Measurements from ENCODE around the gene DSCAML1. TPM values are rescaled to one million over a fixed set of nuclear protein-coding genes. Genes with fewer than 3 reads are reported as not detected.

Gene DSCAML1
- total RNA-seq, 1 experiment from 2014 or later, result 0.15 TPM

DNA sequence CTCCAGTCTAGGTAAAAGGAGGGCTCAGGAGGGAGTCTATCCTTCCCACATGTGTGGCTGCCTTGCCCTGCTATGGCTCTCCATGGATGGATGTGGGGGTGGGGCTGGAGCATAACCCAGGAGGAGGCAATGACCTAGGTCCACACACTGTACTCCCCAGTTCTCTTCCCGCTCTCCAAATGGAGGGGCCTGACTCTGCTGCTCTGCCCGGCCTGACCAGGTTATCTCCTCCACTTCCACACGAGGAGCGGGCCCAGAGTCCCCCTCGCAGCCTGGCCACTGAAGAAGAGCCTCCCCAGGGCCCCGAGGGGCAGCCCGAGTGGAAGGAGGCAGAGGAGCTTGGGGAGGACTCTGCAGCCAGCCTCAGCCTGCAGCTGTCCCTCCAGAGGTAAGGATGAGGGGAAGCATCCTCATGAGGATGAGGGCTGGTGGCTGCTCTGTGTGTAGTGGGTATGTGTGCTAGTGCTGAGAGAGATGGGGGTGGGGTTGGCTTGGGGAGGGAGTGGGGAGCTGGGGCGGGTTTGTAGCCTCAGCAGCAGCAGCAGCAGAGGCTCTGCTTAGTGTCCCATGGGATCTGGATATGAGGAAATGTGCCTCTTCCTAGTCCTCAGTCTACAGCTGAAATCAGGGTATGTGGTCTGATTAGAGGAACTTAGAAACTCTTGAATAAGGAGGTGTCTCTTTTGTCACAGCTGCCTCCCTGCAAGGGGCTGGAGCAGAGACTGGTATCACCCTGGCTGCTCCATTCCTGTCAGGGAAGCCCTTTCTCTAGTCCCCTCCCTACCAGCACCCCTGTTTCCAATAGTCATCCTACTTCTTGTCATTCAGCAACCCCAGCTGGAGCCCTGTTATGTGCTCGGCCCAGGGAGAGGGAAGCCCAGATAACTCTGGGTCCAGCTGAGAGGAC, 415.3 kb downstream of the DSCAML1 start:
- no peaks in the 10 kb centered on the region for H3K27me3 ChIP-seq (ENCODE audit: insufficient read depth, low read length)
- no peak overlapping the region for H4K8ac ChIP-seq (replicated peaks; ENCODE audit: insufficient read length, low read depth, low read length)
- peaks cover 2% of the 10 kb centered on the region for H4K20me1 ChIP-seq (ENCODE audit: control insufficient read depth, insufficient read depth, insufficient read length)
- no peaks in the 10 kb centered on the region for H3K27me3 Mint-ChIP-seq (ENCODE audit: low read depth)
- WGBS (ENCODE audit: extremely low coverage, insufficient read length, low lambda C conversion rate), result no CpG with 5 or more reads among the region's 9 CpGs
- peaks cover 11 to 14% of the 10 kb centered on the region in 2 experiments for H3K4me1 Mint-ChIP-seq
- TF ChIP-seq, protein P1, sequence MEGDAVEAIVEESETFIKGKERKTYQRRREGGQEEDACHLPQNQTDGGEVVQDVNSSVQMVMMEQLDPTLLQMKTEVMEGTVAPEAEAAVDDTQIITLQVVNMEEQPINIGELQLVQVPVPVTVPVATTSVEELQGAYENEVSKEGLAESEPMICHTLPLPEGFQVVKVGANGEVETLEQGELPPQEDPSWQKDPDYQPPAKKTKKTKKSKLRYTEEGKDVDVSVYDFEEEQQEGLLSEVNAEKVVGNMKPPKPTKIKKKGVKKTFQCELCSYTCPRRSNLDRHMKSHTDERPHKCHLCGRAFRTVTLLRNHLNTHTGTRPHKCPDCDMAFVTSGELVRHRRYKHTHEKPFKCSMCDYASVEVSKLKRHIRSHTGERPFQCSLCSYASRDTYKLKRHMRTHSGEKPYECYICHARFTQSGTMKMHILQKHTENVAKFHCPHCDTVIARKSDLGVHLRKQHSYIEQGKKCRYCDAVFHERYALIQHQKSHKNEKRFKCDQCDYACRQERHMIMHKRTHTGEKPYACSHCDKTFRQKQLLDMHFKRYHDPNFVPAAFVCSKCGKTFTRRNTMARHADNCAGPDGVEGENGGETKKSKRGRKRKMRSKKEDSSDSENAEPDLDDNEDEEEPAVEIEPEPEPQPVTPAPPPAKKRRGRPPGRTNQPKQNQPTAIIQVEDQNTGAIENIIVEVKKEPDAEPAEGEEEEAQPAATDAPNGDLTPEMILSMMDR (conservative IDR thresholded peaks at IDR 0.05), result no peak
- H2AK5ac ChIP-seq (ENCODE audit: insufficient read length, low read length), result no peak overlapping the region
- no peak overlapping the region for H3T11ph ChIP-seq (ENCODE audit: low read length)
- H3K79me1 ChIP-seq (ENCODE audit: insufficient read depth, low read depth, low read length, poor library complexity, severe bottlenecking), result no peaks in the 10 kb centered on the region
- no peak overlapping the region for H3K18ac ChIP-seq (ENCODE audit: insufficient read length, low read depth, low read length)
- no peaks in the 10 kb centered on the region for H3K23me2 ChIP-seq (ENCODE audit: insufficient read length, low read depth, low read length, poor library complexity, severe bottlenecking)
- no peak overlapping the region for H2BK15ac ChIP-seq (ENCODE audit: low read depth, low read length)
- no peak overlapping the region for H2AFZ ChIP-seq (ENCODE audit: low read length)
- H2BK120ac ChIP-seq (ENCODE audit: low read depth, low read length, poor library complexity, severe bottlenecking), result no peak overlapping the region
- no peaks in the 10 kb centered on the region for H3K9me3 ChIP-seq (ENCODE audit: control insufficient read depth, low read depth, low read length)
- no peak overlapping the region for H3K23ac ChIP-seq (ENCODE audit: insufficient read length, low read depth, low read length)
- H3K4me3 Mint-ChIP-seq, result no peak overlapping the region
- H3K14ac ChIP-seq (ENCODE audit: insufficient read depth, low read length), result no peak overlapping the region
- no peaks in the 10 kb centered on the region for H3K9me3 Mint-ChIP-seq
- H3K36me3 Mint-ChIP-seq (ENCODE audit: insufficient read depth in 1 of 3, low read depth in 3 of 3), result peaks cover 7 to 15% (median 7%) of the 10 kb centered on the region in 3 experiments; a peak in 6 of 7 replicates
- H4K91ac ChIP-seq (ENCODE audit: insufficient read length, low read depth, low read length), result no peak overlapping the region
- H3K9ac ChIP-seq (ENCODE audit: extremely low read depth, insufficient read length, low read length), result no peak overlapping the region
- H3K4ac ChIP-seq (ENCODE audit: low read depth, low read length), result no peak overlapping the region
- H3K56ac ChIP-seq (ENCODE audit: insufficient read length, low read depth, low read length), result no peak overlapping the region
- H2BK5ac ChIP-seq (ENCODE audit: insufficient read length, low read length), result no peak overlapping the region
- no peaks in the 10 kb centered on the region for H3K79me2 ChIP-seq (ENCODE audit: insufficient read depth, low read length)
- no peak overlapping the region for H2BK20ac ChIP-seq (ENCODE audit: low read depth, low read length, poor library complexity, severe bottlenecking)
- no peak overlapping the region for H3K4me2 ChIP-seq (ENCODE audit: insufficient read depth, insufficient read length, low read length)
- H3K27ac Mint-ChIP-seq, result peak overlapping the region in 1 of 3 experiments; percentile 30; a peak in 2 of 7 replicates
- no peak overlapping the region for H3K27ac ChIP-seq (ENCODE audit: insufficient read length, low read depth, low read length)
- no peak overlapping the region for H4K5ac ChIP-seq (ENCODE audit: insufficient read length, low read depth, low read length)
- no peaks in the 10 kb centered on the region; the same call in 1 of the 2 replicates for H3K4me1 ChIP-seq (ENCODE audit: insufficient read depth, low read length)
- no peak for DNase-seq
- no peak overlapping the region for H2BK12ac ChIP-seq (ENCODE audit: insufficient read length, low read depth, low read length)

Measured in H9 (cell line).